Epithelial cell of proximal tubule (primary cell): ENCODE results near the gene PGBD4. TPM values are rescaled to one million over a fixed set of nuclear protein-coding genes. Genes with fewer than 3 reads are reported as not detected.

Source experiments
- DNase-seq: peaks from one replicate; pipeline ENCODE4 v3.0.0-alpha.2; 2011; ENCODE audit warnings: low read depth
- H3K4me3 ChIP-seq: 2 replicates; pipeline ENCODE4 v1.5.1; 2011; ENCODE audit warnings: low read depth, mild to moderate bottlenecking, low read length
- total RNA-seq: library from RNA; depleted of rRNA; stranded (reverse); fragments of >200 nt; gene quantifications from 2 replicates; pipeline ENCODE4 v1.2.3, GENCODE V29; 2015
- TF ChIP-seq, protein P1 (sequence below): conservative IDR thresholded peaks from 2 replicates; pipeline ENCODE4 v1.5.1; 2012; ENCODE audit warnings: low read depth, mild to moderate bottlenecking, low read length

Gene PGBD4
- total RNA-seq, 1 donor from 2014 or later = 0.40 TPM

DNA sequence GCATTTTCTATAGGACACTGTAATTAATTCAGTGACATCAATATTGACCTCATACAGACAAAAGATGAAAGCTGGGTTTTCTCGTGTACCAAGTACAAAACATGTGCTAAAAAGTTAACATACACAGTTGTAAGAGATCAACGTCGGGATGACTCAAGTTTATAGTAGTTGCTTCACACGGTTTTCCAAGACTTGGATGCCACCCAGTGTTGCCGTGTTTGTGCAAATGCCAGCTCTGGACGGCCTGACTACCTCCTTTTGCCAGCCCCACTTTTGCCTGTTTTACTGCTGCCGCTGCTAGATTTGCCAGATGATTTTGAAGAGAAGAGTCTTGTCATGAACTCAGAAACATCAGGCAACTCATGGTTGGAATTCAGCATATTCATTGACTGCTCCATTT, 17.8 kb upstream of the PGBD4 start:
- TF ChIP-seq, protein P1, sequence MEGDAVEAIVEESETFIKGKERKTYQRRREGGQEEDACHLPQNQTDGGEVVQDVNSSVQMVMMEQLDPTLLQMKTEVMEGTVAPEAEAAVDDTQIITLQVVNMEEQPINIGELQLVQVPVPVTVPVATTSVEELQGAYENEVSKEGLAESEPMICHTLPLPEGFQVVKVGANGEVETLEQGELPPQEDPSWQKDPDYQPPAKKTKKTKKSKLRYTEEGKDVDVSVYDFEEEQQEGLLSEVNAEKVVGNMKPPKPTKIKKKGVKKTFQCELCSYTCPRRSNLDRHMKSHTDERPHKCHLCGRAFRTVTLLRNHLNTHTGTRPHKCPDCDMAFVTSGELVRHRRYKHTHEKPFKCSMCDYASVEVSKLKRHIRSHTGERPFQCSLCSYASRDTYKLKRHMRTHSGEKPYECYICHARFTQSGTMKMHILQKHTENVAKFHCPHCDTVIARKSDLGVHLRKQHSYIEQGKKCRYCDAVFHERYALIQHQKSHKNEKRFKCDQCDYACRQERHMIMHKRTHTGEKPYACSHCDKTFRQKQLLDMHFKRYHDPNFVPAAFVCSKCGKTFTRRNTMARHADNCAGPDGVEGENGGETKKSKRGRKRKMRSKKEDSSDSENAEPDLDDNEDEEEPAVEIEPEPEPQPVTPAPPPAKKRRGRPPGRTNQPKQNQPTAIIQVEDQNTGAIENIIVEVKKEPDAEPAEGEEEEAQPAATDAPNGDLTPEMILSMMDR = no peak
- DNase-seq = no peak
- H3K4me3 ChIP-seq = no peak overlapping the region

DNA sequence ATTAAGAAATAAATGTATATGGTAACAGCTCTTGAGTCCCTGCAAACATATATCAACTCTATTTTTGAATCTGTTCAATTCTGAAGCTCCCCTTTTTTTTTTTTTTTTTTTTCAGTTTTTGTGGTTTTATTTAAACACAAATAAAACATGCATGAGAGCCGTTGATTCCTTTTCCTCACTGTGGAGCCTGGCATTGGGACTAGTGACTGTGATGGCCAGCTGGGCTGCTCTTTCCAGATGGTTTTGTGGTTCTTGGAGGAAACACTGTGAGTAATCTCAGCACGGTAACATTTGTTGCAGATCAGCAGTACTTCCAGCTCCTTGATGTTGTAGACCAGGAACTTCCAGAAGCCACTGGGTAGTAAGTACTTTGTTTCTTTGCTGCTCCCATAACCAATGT, 16.1 kb upstream of the PGBD4 start:
- TF ChIP-seq, protein P1 = no peak
- H3K4me3 ChIP-seq = no peak overlapping the region
- DNase-seq = no peak

DNA sequence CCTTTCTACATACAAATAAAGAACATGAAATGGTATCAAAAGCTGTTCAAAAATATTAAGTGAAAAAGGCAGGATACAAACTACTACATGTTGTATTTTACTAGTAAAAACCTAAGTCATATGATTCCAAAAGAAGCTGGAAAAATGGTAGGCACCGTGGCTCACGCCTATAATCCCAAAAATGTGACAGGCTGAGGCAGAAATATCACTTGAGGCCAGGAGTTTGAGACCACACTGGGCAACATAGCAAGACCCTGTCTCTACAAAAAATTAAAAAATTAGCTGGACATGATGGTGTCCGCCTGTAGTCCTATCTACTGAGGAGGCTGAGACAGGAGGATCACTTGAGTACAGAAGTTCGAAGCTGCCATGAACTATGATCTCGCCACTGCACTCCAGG, 2.0 kb upstream of the PGBD4 start:
- H3K4me3 ChIP-seq = no peak overlapping the region
- DNase-seq = no peak
- TF ChIP-seq, protein P1 = no peak

- peak overlapping the region; percentile 98 for H3K4me3 ChIP-seq
- TF ChIP-seq, protein P1 = no peak
- DNase-seq = no peak
Observed at GRCh38 chr15:34102175-34102925, 467 bp downstream of the PGBD4 start.

GRCh38 chr15:34106423-34106822, 4.5 kb downstream of the PGBD4 start:
- H3K4me3 ChIP-seq = no peak overlapping the region
- TF ChIP-seq, protein P1 = no peak
- DNase-seq = no peak

GRCh38 chr15:34107315-34107714, 5.4 kb downstream of the PGBD4 start:
- no peak for DNase-seq
- TF ChIP-seq, protein P1 = no peak
- H3K4me3 ChIP-seq = no peak overlapping the region
